ENCODE measurements around the gene GAST. TPM values are rescaled to one million over a fixed set of nuclear protein-coding genes. Genes with fewer than 3 reads are reported as not detected.

Gene GAST
- total RNA-seq, 1 experiment from 2014 or later = not detected

- no peak overlapping the region for H4K5ac ChIP-seq (ENCODE audit: insufficient read length, low read depth, low read length)
- H4K8ac ChIP-seq (replicated peaks; ENCODE audit: insufficient read length, low read depth, low read length) = no peak overlapping the region
- no peak overlapping the region for H3K14ac ChIP-seq (ENCODE audit: insufficient read depth, low read length)
- H3K27ac ChIP-seq (ENCODE audit: insufficient read length, low read depth, low read length) = no peak overlapping the region
- H3K4me3 Mint-ChIP-seq = no peak overlapping the region
- no peaks in the 10 kb centered on the region for H3K9me3 ChIP-seq (ENCODE audit: control insufficient read depth, low read depth, low read length)
- H4K91ac ChIP-seq (ENCODE audit: insufficient read length, low read depth, low read length) = no peak overlapping the region
- peaks cover 3% of the 10 kb centered on the region; the same call in 1 of the 2 replicates for H3K4me1 ChIP-seq (ENCODE audit: insufficient read depth, low read length)
- H3K27ac Mint-ChIP-seq = no peak overlapping the region; a peak in 1 of 7 replicates
- H3K36me3 Mint-ChIP-seq (ENCODE audit: insufficient read depth in 1 of 3, low read depth in 3 of 3) = peaks cover 0 to 6% (median 4%) of the 10 kb centered on the region in 3 experiments; a peak in 3 of 7 replicates
- no peak overlapping the region for H3K18ac ChIP-seq (ENCODE audit: insufficient read length, low read depth, low read length)
- H3K4me2 ChIP-seq (ENCODE audit: insufficient read depth, insufficient read length, low read length) = no peak overlapping the region
- H3T11ph ChIP-seq (ENCODE audit: low read length) = no peak overlapping the region
- no peaks in the 10 kb centered on the region for H3K79me1 ChIP-seq (ENCODE audit: insufficient read depth, low read depth, low read length, poor library complexity, severe bottlenecking)
- H2AFZ ChIP-seq (ENCODE audit: low read length) = no peak overlapping the region
- peaks cover 12 to 14% of the 10 kb centered on the region in 2 experiments for H3K9me3 Mint-ChIP-seq
- H3K79me2 ChIP-seq (ENCODE audit: insufficient read depth, low read length) = no peaks in the 10 kb centered on the region
- no peak overlapping the region for H2BK12ac ChIP-seq (ENCODE audit: insufficient read length, low read depth, low read length)
- peaks cover 99% of the 10 kb centered on the region for H3K27me3 Mint-ChIP-seq (ENCODE audit: low read depth)
- no peak overlapping the region for H3K9ac ChIP-seq (ENCODE audit: extremely low read depth, insufficient read length, low read length)
- no peak for DNase-seq
- no peaks in the 10 kb centered on the region for H4K20me1 ChIP-seq (ENCODE audit: control insufficient read depth, insufficient read depth, insufficient read length)
- no CpG with 5 or more reads among the region's 10 CpGs for WGBS (ENCODE audit: extremely low coverage, insufficient read length, low lambda C conversion rate)
- H3K23me2 ChIP-seq (ENCODE audit: insufficient read length, low read depth, low read length, poor library complexity, severe bottlenecking) = no peaks in the 10 kb centered on the region
- no peak overlapping the region for H2BK15ac ChIP-seq (ENCODE audit: low read depth, low read length)
- H3K27me3 ChIP-seq (ENCODE audit: insufficient read depth, low read length) = peaks cover 41% of the 10 kb centered on the region; the same call in 1 of the 2 replicates
- peaks cover 18 to 20% of the 10 kb centered on the region in 2 experiments for H3K4me1 Mint-ChIP-seq
- H2BK5ac ChIP-seq (ENCODE audit: insufficient read length, low read length) = no peak overlapping the region
- no peak overlapping the region for H2BK120ac ChIP-seq (ENCODE audit: low read depth, low read length, poor library complexity, severe bottlenecking)
- no peak overlapping the region for H2AK5ac ChIP-seq (ENCODE audit: insufficient read length, low read length)
- no peak overlapping the region for H3K56ac ChIP-seq (ENCODE audit: insufficient read length, low read depth, low read length)
- no peak overlapping the region for H3K23ac ChIP-seq (ENCODE audit: insufficient read length, low read depth, low read length)
- no peak for TF ChIP-seq CTCF (conservative IDR thresholded peaks at IDR 0.05)
- no peak overlapping the region for H3K4ac ChIP-seq (ENCODE audit: low read depth, low read length)
- no peak overlapping the region for H2BK20ac ChIP-seq (ENCODE audit: low read depth, low read length, poor library complexity, severe bottlenecking)
Measured at GRCh38 chr17:41707803-41708669, 4.1 kb upstream of the GAST start.
